Thyroid gland (tissue), 4 donors: ENCODE results near the gene HOATZ. TPM values are rescaled to one million over a fixed set of nuclear protein-coding genes. Genes with fewer than 3 reads are reported as not detected.

ENCODE experiments used
- DNase-seq, 2 donors: peaks; one replicate each; pipeline ENCODE4 v3.0.0-alpha.2; 2019
- H3K27ac ChIP-seq, 3 donors: fragments of 200-600 bp; sonication (generic); 1 replicate in 2 of 3; 2 replicates in 1 of 3; pipeline ENCODE4 v1.5.1; 2016 to 2019; ENCODE audit warnings: mild to moderate bottlenecking in 1 of 3, moderate library complexity in 1 of 3
- H3K27me3 ChIP-seq: fragments of 200-600 bp; sonication (generic); one replicate; pipeline ENCODE4 v1.5.1; 2019
- H3K36me3 ChIP-seq, 2 donors: fragments of 200-600 bp; sonication (generic); one replicate each; pipeline ENCODE4 v1.5.1; 2016 to 2019
- H3K4me1 ChIP-seq, 2 donors: fragments of 200-600 bp; sonication (generic); one replicate each; pipeline ENCODE4 v1.5.1; 2017 to 2019
- H3K4me3 ChIP-seq, 3 donors: fragments of 200-600 bp; sonication (generic); replicated peaks in 1 of 3; 1 replicate in 2 of 3; 2 replicates in 1 of 3; pipeline ENCODE4 v1.5.1; 2016; ENCODE audit warnings: mild to moderate bottlenecking in 1 of 3
- H3K9me3 ChIP-seq: fragments of 200-600 bp; sonication (generic); one replicate; pipeline ENCODE4 v1.5.1; 2017
- POLR2A ChIP-seq, 2 donors: fragments of 450-650 bp; IDR thresholded peaks; one replicate each; pipeline ENCODE4 v1.6.1; 2017; ENCODE audit warnings: antibody characterized with exemption in 2 of 2, mild to moderate bottlenecking in 2 of 2, moderate library complexity in 1 of 2
- WGBS, 2 donors: methylation state at CpG; one replicate each; pipeline ENCODE4 v1.1.5; 2017; 5-methylcytosine and 5-hydroxymethylcytosine counted together
- intact Hi-C: fragments of 100-400 bp; cut with DNase I; formaldehyde crosslinking; loops from one replicate; pipeline ENCODE4 v1.15.1; 2023
- microRNA counts, 2 donors: library from miRNA; unstranded; fragments of <30 nt; microRNA quantifications; one replicate each; lab custom pipeline; 2016 to 2017
- microRNA-seq: library from miRNA; unstranded; fragments of <30 nt; microRNA quantifications from one replicate; pipeline ENCODE4, GENCODE V29; 2016
- small RNA-seq: library from RNA; depleted of rRNA; stranded (forward); fragments of <200 nt; gene quantifications from one replicate; pipeline ENCODE3, GENCODE V24; 2016
- total RNA-seq, 4 donors: library from RNA; depleted of rRNA; stranded (reverse); fragments of >200 nt; gene quantifications; one replicate each; pipeline ENCODE4 v1.2.3, GENCODE V29; 2016
- TF ChIP-seq, protein P1 (sequence below), 6 experiments: fragments of 200-600 bp in 3 of 6; fragments of 450-650 bp in 3 of 6; sonication (generic) in 3 of 6; IDR thresholded peaks; one replicate each; pipeline ENCODE4 v1.5.1; 2016 to 2019; ENCODE audit warnings: antibody characterized with exemption in 6 of 6, mild to moderate bottlenecking in 2 of 6, inconsistent platforms in 1 of 6, moderate library complexity in 1 of 6

The HOATZ gene
- total RNA-seq, 4 donors from 2014 or later: not detected

DNA sequence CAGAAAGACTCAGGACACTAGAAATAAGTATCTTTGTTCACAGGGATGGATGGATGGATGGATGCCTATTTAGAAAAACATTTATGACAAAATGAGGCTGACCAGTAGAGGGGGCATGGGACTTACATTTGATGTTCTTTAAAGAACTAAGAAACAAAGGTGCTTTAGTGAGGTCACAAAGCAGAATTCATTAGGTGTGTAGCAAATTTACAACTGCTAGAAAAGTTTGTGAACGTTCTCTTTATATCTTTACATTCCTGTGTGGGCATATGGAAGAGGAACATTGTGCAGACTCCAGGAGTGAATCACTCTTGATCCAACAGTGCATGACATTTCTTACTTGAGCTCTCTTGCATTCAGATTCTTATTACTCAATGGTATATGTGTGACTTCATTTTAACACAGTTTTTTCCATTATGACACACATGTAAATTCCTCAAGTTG is 71.8 kb downstream of the HOATZ start:
- 18 to 24% methylated on average over 1 of the region's 1 CpG for WGBS, 2 donors
- no peak overlapping the region for H3K4me3 ChIP-seq
- no peaks in the 10 kb centered on the region for H3K4me1 ChIP-seq
- H3K36me3 ChIP-seq: no peaks in the 10 kb centered on the region
- peak in 1 of 2 donors; percentile 19 for DNase-seq
- no peak overlapping the region for H3K27ac ChIP-seq
- H3K9me3 ChIP-seq: no peaks in the 10 kb centered on the region
- intact Hi-C loops: no loop called here
- no peaks in the 10 kb centered on the region for H3K27me3 ChIP-seq
- TF ChIP-seq, protein P1, sequence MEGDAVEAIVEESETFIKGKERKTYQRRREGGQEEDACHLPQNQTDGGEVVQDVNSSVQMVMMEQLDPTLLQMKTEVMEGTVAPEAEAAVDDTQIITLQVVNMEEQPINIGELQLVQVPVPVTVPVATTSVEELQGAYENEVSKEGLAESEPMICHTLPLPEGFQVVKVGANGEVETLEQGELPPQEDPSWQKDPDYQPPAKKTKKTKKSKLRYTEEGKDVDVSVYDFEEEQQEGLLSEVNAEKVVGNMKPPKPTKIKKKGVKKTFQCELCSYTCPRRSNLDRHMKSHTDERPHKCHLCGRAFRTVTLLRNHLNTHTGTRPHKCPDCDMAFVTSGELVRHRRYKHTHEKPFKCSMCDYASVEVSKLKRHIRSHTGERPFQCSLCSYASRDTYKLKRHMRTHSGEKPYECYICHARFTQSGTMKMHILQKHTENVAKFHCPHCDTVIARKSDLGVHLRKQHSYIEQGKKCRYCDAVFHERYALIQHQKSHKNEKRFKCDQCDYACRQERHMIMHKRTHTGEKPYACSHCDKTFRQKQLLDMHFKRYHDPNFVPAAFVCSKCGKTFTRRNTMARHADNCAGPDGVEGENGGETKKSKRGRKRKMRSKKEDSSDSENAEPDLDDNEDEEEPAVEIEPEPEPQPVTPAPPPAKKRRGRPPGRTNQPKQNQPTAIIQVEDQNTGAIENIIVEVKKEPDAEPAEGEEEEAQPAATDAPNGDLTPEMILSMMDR (IDR thresholded peaks at IDR 0.05): peak; percentile 10 to 65 (median 52)
- TF ChIP-seq POLR2A (IDR thresholded peaks at IDR 0.05): no peak

MicroRNAs within 50 kb of the gene (microRNA counts, 767-probe panel; counts per million panel counts)
- 0 counts per million in 2 donors for microRNA hsa-miR-34b-3p (lab: Ali Mortazavi, UCI)
- microRNA hsa-miR-34c-3p (lab: Ali Mortazavi, UCI): 0 counts per million in 2 donors
- 0 counts per million in 2 donors for microRNA hsa-miR-34c-5p (lab: Ali Mortazavi, UCI)

Small RNA genes within 50 kb of the gene (microRNA-seq; reads per million reads assigned to microRNA genes)
- gene MIR34B (3.3 reads per million), gene MIR34C (53.8 reads per million, percentile 50 among the genes with 10 or more reads in this experiment)

Small RNA genes within 50 kb of the gene (small RNA-seq; reads per million reads assigned to genes)
- gene MIR34B (not detected), gene MIR34C (1.1 reads per million, percentile 21 among the genes with 10 or more reads in this experiment)

Other genes starting within 250 kb of the HOATZ start
- gene POU2AF3, start 216.2 kb upstream of the HOATZ start, total RNA-seq: 1 to 10 TPM in 3 of 4 donors, not detected in 1; 2.0 to 5.0 (median 4.6) TPM
- gene POU2AF1, start 135.5 kb upstream of the HOATZ start, total RNA-seq: under 1 TPM in 1 of 4 donors, not detected in 3; 0.54 TPM
- not detected for gene BTG4, start 2.4 kb upstream of the HOATZ start, total RNA-seq
- 10 to 100 TPM; 36.4 to 64.5 (median 49.3) TPM for gene LAYN, start 25.9 kb downstream of the HOATZ start, total RNA-seq
- gene SIK2, start 87.7 kb downstream of the HOATZ start, total RNA-seq: 10 to 100 TPM; 20.7 to 35.0 (median 26.8) TPM